ENCODE measurements around the gene PKP1.
"Not testable (repeated sequence)": the region's sequence is repeated elsewhere in the genome, so short reads cannot be mapped to it uniquely, and the experiment has no call there.

The PKP1 gene

GRCh38 chr1:201282931-201283829, at the start of gene PKP1:
Gene PKP1, plus strand, starts transcription at chr1:201283506. Its CDS starts 197 bp downstream, at chr1:201283703.
- no peak for DNase-seq

- DNase-seq, result not testable (repeated sequence)
Observed at GRCh38 chr1:201239646-201240045, 43.7 kb upstream of the PKP1 start.

DNA sequence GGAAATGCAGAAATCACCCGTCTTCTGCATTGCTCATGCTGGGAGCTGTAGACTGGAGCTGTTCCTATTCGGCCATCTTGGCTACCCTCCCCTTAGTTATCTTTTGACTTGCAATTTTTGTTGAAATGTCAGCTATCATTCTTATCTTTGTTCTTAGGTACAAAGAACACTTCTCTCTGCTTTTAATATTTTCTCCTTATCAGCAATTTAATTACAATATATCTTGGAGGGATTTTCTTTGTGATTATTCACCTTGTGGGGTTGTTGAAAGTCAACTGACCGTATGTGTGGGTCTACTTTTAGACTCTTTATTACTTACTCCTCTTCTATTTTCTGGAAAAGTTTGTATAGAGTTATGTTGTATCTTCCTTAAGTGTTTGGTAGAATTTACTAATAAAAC, 43.1 kb upstream of the PKP1 start:
- DNase-seq, result no peak

DNA sequence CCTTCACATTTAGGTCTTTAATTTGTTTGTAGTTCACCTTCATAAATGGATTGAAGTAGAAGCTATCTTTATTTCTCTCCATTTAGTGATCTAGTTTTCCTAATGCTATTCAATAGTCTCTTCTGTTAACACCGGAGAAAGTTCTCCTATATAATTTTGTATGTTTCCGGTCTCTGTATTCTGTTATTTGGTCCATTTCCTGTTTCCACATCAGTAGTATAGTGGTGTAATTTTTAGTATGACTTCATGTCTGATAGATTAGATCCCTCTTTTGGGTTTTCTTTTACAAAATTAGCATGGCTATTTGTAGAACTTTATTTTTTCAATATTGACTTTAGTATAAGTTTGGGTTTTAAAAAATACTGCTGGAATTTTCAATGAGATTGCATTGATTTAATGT, 41.6 kb upstream of the PKP1 start:
- DNase-seq, result no peak

- DNase-seq, result no peak
Observed at GRCh38 chr1:201245082-201245481, 38.2 kb upstream of the PKP1 start.

- no peak for DNase-seq
Observed at GRCh38 chr1:201248721-201249559, 34.4 kb upstream of the PKP1 start.

DNA sequence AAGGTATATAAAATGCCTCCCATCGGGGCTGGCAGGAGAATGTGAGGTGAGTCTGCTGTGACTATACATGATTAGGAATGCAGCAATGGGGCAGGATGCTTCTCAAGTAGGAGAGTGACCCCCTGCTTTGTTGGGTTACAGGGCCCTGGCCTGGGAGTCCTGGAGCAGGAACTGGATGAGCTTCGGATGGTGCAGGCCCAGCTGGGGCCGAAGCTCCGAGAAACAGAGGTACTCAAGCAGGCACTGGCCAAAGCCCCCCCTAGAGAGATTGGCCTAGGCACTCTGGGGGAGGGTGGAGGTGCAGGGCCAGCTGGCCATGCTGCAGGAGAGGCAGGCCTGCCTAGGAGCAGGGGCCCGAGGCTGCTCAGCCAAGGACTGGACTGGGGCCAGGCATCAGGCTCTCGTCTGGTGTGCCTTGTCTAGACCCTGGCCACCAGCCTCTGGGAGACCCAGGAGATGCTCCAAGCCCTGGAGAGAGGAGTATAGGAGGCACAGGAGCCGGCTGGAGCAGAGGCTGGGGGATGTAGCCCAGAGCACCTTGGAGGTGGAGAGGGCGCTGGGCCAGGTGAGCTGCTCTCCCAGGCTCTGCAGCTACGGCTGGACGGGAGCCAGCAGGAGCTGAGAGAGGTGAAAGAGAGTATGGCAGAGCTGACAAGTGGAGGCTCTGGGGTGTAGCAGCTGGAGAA, 32.8 kb upstream of the PKP1 start:
- DNase-seq, result no peak

DNA sequence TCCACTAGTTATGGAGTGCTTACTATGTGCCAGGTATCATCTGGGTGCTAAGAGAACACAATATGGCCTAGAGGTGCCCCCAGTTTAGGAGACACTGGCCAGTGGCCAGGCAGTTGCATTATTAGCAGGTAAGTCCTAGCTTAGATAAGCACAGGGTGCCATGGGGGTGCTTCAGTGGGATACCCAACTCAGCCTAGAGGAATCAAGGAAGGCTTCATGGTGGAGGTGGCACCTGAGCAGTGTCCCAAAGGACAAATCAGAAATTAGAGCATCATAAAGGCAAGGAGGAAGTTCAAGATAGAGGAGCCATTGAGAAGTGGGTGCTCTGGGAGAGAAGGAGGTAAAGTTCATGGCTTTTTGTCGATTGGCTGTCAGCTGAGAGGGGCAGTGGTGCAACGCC, 31.9 kb upstream of the PKP1 start:
- DNase-seq, result no peak

- no peak for DNase-seq
Observed at GRCh38 chr1:201251851-201252430, 31.4 kb upstream of the PKP1 start.

- DNase-seq, result no peak
Observed at GRCh38 chr1:201252944-201253371, 30.3 kb upstream of the PKP1 start.

DNA sequence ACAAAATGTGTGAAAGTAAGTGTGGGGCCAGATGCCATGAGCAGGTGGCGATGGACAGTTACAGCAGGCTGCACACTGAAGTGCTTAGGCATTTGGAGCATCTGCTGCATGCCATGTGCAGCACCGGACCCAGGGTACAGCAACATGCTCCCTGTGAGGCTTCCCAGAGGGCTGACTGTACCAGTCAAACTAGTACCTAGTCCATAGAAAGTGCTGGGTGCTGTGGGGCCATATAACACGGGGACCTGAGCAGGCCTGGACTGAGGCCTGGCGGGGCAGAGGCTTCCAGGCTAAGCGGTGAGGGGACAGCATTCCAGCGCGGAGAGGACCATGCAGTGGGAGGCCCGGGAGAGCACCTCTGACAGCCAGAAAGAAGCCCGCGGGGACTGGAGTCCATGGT, 29.9 kb upstream of the PKP1 start:
- DNase-seq, result no peak

GRCh38 chr1:201253906-201254624, 29.2 kb upstream of the PKP1 start:
- no peak for DNase-seq

DNA sequence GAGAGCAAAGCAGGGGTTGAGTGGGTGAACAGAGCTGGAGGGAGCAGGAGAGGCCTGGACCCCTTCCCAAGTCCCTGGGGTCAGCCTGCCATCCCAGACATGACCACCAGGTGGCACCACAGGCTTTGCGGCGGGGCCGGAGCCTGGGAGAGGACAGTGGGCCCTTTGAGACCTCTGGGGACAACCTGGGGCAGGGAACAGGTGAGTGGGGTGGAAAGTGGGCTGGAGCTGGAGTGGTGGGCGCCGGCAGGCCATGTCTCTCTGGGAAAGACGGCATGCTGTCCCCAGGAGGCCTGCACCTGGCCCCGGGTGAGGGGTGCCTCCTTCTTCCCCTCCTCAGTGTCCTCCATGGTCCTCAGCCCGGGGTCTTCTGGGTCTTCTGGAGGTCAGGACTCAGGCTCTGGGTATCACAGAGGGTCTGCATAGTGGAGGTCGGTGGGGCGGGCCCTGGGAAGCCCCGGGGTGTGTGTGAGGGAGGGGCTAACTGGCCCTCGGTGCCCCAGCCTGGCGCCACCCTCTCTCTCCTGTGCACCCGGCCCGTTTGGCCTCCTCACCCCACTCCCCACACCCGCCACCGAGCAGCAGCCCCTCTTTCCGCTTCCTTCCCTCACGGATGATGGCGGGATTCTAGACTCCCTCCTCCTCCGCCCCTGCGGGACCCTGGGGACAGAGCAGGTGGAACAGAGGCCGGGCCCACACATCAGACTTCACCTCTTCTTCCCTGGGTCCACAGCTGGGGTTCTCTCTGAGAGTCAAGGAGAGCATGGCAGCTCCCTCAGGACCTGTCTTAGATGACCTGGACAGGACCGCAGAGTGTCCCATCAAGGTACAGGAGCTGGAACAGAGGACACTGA, 28.5 kb upstream of the PKP1 start:
- no peak for DNase-seq

DNA sequence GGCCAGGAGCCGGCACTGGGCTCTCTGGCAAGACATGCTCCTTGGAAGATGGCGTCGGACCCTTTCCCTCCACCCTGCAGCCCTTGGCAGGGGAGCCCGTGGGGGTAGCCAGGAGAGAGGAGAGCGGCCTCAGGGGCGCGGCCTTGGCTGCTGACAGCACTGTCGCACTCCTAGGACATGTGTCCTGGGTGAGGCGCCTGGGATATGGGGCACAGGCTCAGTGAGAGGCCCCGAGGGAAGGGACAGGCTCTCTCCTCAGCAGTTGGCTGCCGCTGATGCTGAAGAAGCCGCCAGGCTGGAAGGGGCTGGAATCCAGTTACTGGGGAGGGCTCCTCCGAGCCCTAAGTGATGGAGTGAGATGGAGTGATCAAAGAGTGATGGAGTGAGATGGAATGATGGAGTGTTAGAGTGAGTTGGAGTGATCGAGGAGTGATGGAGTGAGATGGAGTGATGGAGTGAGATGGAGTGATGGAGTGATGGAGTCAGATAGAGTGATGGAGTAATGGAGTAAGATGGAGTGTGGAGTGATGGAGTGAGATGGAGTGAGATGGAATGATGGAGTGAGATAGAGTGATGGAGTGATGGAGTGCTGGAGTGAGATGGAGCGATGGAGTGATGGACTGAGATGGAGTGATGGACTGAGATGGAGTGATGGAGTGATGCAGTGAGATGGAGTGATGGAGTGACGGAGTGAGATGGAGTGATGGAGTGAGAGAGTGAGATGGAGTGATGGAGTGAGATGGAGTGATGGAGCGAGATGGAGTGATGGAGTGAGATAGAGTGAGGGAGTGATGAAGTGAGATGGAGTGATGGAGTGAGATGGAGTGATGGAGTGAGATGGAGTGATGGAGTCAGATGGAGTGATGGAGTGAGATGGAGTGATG, 27.6 kb upstream of the PKP1 start:
- DNase-seq, result no peak

GRCh38 chr1:201258132-201258531, 25.2 kb upstream of the PKP1 start:
- DNase-seq, result not testable (repeated sequence)

DNA sequence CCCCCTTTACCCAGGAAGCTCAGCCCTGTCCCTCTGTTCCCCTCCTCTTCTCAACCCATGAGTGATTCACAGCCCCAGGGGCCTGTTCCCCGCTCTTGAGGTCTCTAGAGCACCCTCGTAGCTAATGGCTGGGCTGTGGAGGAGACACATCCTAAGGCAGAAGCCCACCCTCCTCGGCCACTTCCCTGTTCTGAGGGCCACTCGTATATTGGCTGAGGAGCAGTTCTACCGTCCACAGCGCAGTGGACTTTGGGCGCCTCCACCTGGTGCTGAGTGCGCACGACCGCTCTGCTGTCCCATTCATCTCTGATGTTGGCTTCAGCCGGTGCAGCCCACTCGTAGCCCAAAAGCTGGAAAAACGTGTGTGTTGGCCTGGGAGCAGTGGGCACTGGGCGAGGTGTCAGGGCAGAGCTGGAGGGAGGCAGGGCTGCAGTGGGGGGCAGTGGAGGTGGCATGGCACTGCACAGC, 24.5 kb upstream of the PKP1 start:
- no peak for DNase-seq

- DNase-seq, result no peak
Observed at GRCh38 chr1:201259476-201260235, 23.6 kb upstream of the PKP1 start.

DNA sequence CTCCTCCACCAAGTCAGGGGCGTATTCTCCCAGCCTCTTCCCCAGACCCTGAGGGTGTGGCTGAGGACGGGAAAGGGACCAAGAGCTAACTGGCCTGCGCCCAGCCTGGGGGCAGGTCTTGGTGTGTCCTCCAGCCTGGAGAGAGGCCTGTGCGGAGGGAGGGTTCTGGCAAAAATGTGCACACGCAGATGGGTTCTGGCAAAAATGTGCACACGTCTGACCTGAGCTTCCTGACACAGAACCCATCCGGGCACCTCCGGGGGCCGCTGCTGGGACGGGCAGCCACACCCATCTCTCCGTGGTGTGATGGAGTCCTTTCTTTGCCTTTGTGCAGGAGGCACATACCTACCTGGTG, 23.1 kb upstream of the PKP1 start:
- no peak for DNase-seq

DNA sequence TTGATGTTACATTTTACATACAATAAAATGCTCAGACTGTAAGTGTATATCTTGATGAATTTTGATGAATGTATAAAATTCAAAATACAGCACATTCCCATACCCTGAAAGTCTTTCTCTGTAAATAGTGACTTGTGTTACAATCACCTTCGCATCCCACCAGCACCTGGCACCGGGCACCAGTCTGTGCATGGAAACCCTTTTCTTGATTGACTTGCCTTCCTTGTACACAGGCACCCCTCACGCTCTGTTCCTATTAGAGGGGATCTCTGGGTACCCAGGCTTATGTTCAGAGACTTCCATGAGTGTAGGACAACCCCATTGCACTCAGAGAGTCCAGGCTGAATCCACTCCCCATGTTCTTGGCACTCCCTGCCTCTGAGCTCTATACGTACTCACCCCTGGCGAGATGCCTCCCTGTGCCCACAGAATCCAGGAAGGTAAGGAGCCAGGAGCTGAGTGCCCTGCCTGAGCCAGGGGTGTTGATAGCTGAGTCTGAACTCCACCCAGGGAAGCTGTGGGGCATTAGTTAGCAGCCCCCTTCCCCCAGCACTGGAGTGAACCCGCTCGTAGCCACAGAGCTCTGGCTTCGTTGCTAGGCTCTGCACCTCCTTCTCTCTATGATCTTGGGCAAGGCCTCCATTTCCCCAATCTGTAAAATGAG, 22.5 kb upstream of the PKP1 start:
- no peak for DNase-seq

Measured in NCI-H526 treated with DMSO at 0.1 percent for 48 hours (cell line).